SW 1271 (cell line): ENCODE data around the gene PRDM12.

ENCODE experiments used
- DNase-seq, 2 experiments: peaks; one replicate each; lab custom pipeline; 2025; lab: John Stamatoyannopoulos, UW

The PRDM12 gene

GRCh38 chr9:130728721-130729120, 64.3 kb downstream of the PRDM12 start:
- DNase-seq = peak; percentile 16 to 43

DNA sequence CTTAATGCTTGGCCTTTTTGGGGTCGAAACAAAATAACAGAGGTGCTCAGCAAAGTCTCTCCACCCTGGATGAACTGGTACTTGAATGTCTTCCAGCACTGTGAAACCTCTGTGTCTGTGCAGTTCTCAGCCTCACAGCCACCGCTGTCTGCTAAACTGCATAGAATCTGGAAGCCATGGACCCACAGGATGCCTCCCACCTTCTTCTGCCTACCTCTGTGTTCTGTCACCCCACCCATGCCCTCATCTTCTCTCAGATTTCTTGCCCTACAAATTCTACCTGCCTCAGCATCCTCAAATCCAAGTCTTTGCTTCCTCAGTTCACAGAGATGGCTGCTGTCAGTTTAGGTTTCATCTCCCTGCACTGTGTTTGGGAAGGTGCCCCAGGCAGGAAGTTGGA, 64.8 kb downstream of the PRDM12 start:
- DNase-seq = no peak

DNA sequence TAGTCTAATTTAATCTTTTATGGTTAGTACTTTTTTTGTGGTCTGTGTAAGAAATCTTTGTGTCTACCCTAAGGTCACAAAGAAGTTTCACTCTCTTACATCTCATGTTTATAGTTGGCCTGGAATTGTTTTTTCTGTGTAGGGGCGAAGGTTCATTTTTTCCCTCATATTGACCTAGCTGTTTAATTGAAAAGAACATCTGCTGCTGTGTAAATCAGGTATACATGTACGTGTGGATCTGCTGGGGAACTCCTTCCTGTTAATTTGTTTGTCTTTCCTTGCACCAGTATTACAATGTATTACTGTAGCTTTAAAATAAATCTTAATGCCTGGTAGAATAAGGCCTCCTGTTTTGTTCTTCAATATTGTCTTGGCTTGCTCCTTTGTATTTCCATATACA, 67.0 kb downstream of the PRDM12 start:
- DNase-seq = no peak

DNA sequence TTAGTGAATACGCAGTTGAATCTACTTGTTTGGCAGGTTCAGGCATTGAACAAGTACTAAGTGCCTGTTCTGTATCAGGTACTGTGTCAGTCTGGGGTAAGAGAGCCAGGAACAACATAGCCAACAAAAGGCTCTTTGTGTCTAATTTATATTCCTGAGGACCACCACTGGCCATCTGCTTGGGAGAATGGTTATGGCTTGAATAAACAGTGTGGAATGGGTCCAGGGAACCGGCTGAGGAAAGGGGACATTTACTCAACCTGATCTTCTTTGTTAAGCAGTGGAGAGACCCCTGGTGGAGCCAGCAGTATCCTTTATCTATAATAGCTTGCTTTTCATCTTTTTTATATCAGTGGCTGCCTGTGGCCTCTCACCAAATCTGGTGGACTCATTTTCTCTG, 67.7 kb downstream of the PRDM12 start:
- DNase-seq = no peak
